Uterus (tissue), 4 donors: ENCODE data around the gene CHST10. TPM values are rescaled to one million over a fixed set of nuclear protein-coding genes. Genes with fewer than 3 reads are reported as not detected.
"Not testable (repeated sequence)": the region's sequence is repeated elsewhere in the genome, so short reads cannot be mapped to it uniquely, and the experiment has no call there.

Source experiments
- DNase-seq, 2 donors: peaks; one replicate each; pipeline ENCODE4 v3.0.0-alpha.2; 2019 to 2020
- H3K27ac ChIP-seq, 2 donors: fragments of 200-600 bp; sonication (generic); 1 replicate in 1 of 2; 2 replicates in 1 of 2; pipeline ENCODE4 v1.5.1; 2016 to 2018
- H3K27me3 ChIP-seq, 2 donors: fragments of 200-600 bp; sonication (generic); one replicate each; pipeline ENCODE4 v1.5.1; 2018 to 2019; ENCODE audit warnings: control low read depth in 1 of 2
- H3K36me3 ChIP-seq, 2 donors: fragments of 200-600 bp; sonication (generic); one replicate each; pipeline ENCODE4 v1.5.1; 2019; ENCODE audit warnings: control low read depth in 1 of 2
- H3K4me1 ChIP-seq, 2 donors: fragments of 200-600 bp; sonication (generic); one replicate each; pipeline ENCODE4 v1.5.1; 2018 to 2019; ENCODE audit warnings: control low read depth in 1 of 2
- H3K4me3 ChIP-seq, 2 donors: fragments of 200-600 bp; sonication (generic); 1 replicate in 1 of 2; 2 replicates in 1 of 2; pipeline ENCODE4 v1.5.1; 2018 to 2019; ENCODE audit warnings: mild to moderate bottlenecking in 1 of 2
- H3K9me3 ChIP-seq, 2 donors: fragments of 200-600 bp; sonication (generic); one replicate each; pipeline ENCODE4 v1.5.1; 2019; ENCODE audit warnings: control low read depth in 1 of 2
- CTCF ChIP-seq, 4 experiments: fragments of 200-600 bp in 2 of 4; fragments of 450-650 bp in 2 of 4; sonication (generic) in 2 of 4; IDR thresholded peaks; one replicate each; pipeline ENCODE4 v1.5.1; 2016 to 2019; ENCODE audit warnings: antibody characterized with exemption in 4 of 4, mild to moderate bottlenecking in 2 of 4, moderate library complexity in 1 of 4
- POLR2A ChIP-seq, 2 donors: fragments of 450-650 bp; IDR thresholded peaks; one replicate each; pipeline ENCODE4 v1.6.1; 2016; ENCODE audit warnings: antibody characterized with exemption in 2 of 2, mild to moderate bottlenecking in 1 of 2, moderate library complexity in 1 of 2
- intact Hi-C: fragments of 100-400 bp; cut with DNase I; formaldehyde crosslinking; loops from one replicate; pipeline ENCODE4 v1.15.1; 2023; ENCODE audit warnings: low total_unique reads
- total RNA-seq, 4 donors: library from RNA; depleted of rRNA in 3 of 4; stranded (reverse); fragments of >200 nt in 3 of 4; gene quantifications; one replicate each; pipeline versions ENCODE4 v1.1.0 to v1.2.4, GENCODE V29; 2014 to 2023
- donor health status: DM: yes; HTN: yes; CAD: no.

The CHST10 gene
- 10 to 100 TPM in 3 of 4 donors, under 1 TPM in 1; 0.88 to 38.4 (median 18.9) TPM for total RNA-seq

- Histone ChIP-seq H3K27ac (peak within 1 kb of the TSS; percentile 84), H3K4me3 (peak within 1 kb of the TSS; percentile 64 to 74), H3K27me3 (no peaks in the 10 kb centered on the region), H3K9me3 (no peaks in the 10 kb centered on the region), H3K4me1 (peaks cover 0 to 6% of the 10 kb centered on the region in 2 donors), H3K36me3 (no peaks in the 10 kb centered on the region)
- TF ChIP-seq CTCF (IDR thresholded peaks at IDR 0.05), result no peak
- peak in 1 of 2 donors; percentile 58 for TF ChIP-seq POLR2A (IDR thresholded peaks at IDR 0.05)
- peak; percentile 44 to 61 for DNase-seq
- intact Hi-C loops, result no loop called here
Measured at GRCh38 chr2:100416935-100417710, at the start of gene CHST10. Gene CHST10, minus strand, starts transcription at chr2:100417668. Its CDS starts 10,993 bp downstream, at chr2:100406675.

- H3K4me3 ChIP-seq, result no peak overlapping the region
- TF ChIP-seq CTCF (IDR thresholded peaks at IDR 0.05) (no peak), POLR2A (IDR thresholded peaks at IDR 0.05) (no peak)
- H3K27ac ChIP-seq, result no peak overlapping the region
- H3K27me3 ChIP-seq, result no peaks in the 10 kb centered on the region
- intact Hi-C loops, result no loop called here
- no peak for DNase-seq
- H3K9me3 ChIP-seq, result no peaks in the 10 kb centered on the region
- no peaks in the 10 kb centered on the region for H3K4me1 ChIP-seq
- H3K36me3 ChIP-seq, result no peaks in the 10 kb centered on the region
Measured at GRCh38 chr2:100460904-100461530, 43.5 kb upstream of the CHST10 start.

- H3K4me1 ChIP-seq, H3K36me3 ChIP-seq, H3K9me3 ChIP-seq, intact Hi-C loops, H3K27me3 ChIP-seq, H3K4me3 ChIP-seq, H3K27ac ChIP-seq, DNase-seq: not testable (repeated sequence)
Measured at GRCh38 chr2:100456357-100456756, 38.9 kb upstream of the CHST10 start.

- peak overlapping the region in 1 of 2 donors; percentile 9 for H3K27ac ChIP-seq
- TF ChIP-seq CTCF (IDR thresholded peaks at IDR 0.05), result no peak
- TF ChIP-seq POLR2A (IDR thresholded peaks at IDR 0.05), result no peak
- intact Hi-C loops, result no loop called here
- no peaks in the 10 kb centered on the region for H3K9me3 ChIP-seq
- no peaks in the 10 kb centered on the region for H3K36me3 ChIP-seq
- no peaks in the 10 kb centered on the region for H3K27me3 ChIP-seq
- DNase-seq, result no peak
- H3K4me3 ChIP-seq, result no peak overlapping the region
- H3K4me1 ChIP-seq, result no peaks in the 10 kb centered on the region
Measured at GRCh38 chr2:100453853-100454252, 36.4 kb upstream of the CHST10 start.

- Histone ChIP-seq H3K4me3 (no peak overlapping the region), H3K27me3 (no peaks in the 10 kb centered on the region), H3K27ac (no peak overlapping the region), H3K4me1 (no peaks in the 10 kb centered on the region), H3K9me3 (no peaks in the 10 kb centered on the region), H3K36me3 (no peaks in the 10 kb centered on the region)
- intact Hi-C loops, result no loop called here
- DNase-seq, result no peak
- TF ChIP-seq POLR2A (IDR thresholded peaks at IDR 0.05) (no peak), CTCF (IDR thresholded peaks at IDR 0.05) (no peak)
Measured at GRCh38 chr2:100451734-100452133, 34.3 kb upstream of the CHST10 start.
